ENCODE results near the gene CPSF7.

DNA sequence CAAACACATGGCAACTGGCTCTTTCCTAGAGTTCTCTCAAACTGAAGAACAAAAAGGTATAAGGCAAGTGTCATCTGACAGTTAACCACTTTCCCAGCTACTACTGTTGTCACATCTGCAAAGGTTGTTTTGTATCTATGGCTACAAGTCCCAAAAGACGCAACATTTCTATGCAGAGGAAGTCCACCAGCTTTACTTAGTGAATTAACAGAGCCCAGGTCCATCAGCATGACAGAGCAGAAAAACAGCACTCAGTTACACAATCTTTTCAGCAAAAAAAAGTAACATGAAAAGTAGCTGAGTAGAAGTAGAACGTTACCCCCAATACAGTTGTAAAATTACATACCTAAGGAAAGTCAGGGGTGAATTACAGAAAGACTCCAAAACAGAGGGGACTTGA is 12.1 kb downstream of the CPSF7 start:
- no peak for TF ChIP-seq CTCF (IDR thresholded peaks at IDR 0.05; ENCODE audit: insufficient read depth, low read depth, low read length)
- TF ChIP-seq EZH2 (IDR thresholded peaks at IDR 0.05; ENCODE audit: insufficient read depth, low read length): no peak

All from astrocyte (in vitro differentiated cells and primary cell).